RCC 7860 (cell line): ENCODE data around the gene TUBA3D.
"Not testable (repeated sequence)": the region's sequence is repeated elsewhere in the genome, so short reads cannot be mapped to it uniquely, and the experiment has no call there.

ENCODE experiments used
- DNase-seq: peaks from one replicate; pipeline ENCODE4 v3.0.0-alpha.2; 2015; ENCODE audit warnings: low spot score
- FAIRE-seq: peaks from 2 replicates; lab custom pipeline; 2012; peaks lifted over from hg19 to GRCh38; lab: Jason Lieb, UNC

Gene TUBA3D

GRCh38 chr2:131482506-131483155 lies 6.7 kb downstream of the TUBA3D start:
- DNase-seq, FAIRE-seq: not testable (repeated sequence)

DNA sequence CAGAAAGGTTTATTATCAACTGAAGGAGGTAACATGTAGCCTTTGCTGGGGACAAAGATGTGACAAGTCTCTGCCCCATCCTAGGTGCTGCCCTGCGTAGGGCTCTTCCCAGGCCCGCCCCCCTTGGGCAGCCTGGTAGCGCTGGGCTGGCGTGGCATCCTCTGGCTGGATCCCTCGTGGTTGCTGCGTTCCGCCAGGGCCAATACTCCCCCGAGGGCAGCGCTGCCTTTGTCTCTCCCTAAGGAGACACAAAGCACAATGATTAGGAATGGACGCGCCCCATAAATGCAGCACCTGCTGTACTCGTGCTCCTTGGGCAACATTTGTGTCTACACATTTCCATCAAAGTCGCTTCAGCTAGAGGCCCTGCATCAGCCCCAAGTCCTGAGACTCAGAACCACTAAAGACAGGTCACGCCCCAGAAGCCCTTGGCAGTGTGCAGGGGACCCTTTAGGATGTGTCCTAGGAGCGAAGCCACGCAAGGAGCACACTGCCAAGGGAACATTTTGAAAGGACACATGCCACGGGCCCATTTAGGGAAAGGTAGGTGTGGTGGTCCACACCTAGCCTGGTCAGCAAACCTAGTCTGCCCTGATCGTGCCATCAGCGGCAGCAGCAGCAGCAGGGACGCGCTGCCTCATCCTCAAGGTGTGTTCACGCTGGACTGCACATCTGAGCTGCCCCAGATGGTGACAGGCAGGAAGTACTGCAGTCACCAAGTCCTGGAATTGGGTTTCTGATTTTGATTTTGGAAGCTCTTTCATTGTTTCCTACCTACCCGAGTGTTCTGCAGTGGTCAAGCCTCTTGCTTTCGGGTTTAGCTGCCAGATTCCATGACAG lies 8.3 kb downstream of the TUBA3D start:
- DNase-seq, FAIRE-seq: not testable (repeated sequence)

DNA sequence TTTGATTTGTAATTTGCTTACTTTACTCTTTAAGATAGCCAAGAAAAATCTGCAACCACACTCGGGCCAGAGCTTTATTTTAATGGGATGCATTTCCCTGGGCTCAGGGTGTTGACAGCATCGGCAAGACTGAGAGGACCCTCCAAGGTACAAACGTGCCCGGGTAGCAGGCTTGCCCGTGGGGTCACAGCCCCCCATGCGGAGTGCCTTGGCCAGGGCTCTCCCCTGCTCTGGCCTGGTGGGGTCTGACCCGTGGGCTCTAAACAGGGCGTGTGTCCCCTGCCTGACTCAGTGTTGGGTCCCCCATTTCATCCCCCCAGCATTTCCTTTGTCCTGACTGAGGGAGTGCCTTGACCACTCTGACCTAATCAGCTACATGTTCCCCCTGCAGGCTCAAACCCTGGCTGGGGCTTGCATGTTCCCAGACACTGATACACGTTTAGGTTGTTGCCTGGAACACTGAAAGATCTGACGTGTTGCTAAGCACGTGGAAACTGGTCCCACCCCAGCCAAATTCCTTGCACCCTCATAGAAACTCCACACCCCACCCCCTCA lies 9.1 kb downstream of the TUBA3D start:
- not testable (repeated sequence) for DNase-seq, FAIRE-seq

GRCh38 chr2:131486201-131486902 lies 10.4 kb downstream of the TUBA3D start:
- not testable (repeated sequence) for DNase-seq

DNA sequence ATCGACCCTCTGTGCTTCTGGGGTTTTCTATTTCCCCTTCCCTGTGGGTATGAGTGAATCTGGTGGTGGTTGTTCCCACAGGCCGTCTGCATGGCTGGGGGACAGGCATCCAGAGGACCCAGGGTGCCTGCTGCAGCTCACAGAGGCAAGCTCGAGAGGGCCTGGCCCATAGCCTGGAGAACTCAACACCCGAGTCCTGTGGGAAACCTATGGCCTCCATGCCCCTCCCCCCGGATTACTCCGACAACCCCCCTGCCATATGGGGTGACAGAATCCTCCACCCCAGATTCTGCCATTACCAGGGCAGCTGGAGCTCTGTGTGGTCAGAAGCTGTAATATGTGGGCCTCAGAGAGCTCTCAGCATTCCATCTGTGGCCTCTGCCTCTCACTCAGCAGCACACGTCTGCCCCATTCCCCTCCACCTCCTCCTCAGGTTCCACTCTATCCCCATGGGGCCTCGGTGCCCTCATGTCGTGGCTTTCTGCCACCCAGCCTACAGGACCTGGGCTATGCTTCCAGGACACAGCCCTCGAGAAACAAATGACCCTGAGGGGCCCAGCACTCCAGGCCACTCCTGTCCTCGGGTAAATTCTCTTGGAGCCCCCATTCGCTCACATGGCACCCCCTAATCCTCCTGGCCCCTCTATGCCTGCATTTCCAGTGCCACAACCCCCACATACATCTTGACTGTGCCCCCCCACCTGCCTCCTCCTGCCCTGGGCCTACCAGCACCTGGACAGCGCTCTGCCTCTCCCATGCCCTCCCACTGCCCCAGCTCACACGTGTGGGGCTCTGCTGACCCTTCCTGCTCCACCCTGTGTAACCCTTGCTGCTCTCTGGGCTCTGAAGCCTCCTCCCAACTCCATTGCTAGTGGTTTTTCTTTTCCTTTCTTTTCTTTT lies 12.6 kb downstream of the TUBA3D start:
- no peak for FAIRE-seq
- no peak for DNase-seq

More at GRCh38 chr2:131486201-131486902, 10.4 kb downstream of the TUBA3D start:
- FAIRE-seq, result not testable (repeated sequence)

GRCh38 chr2:131490616-131491468 lies 14.9 kb downstream of the TUBA3D start:
- not testable (repeated sequence) for FAIRE-seq
- peak; percentile 10 for DNase-seq

- FAIRE-seq, DNase-seq: not testable (repeated sequence)
Measured at GRCh38 chr2:131491469-131491836, 15.5 kb downstream of the TUBA3D start.

- not testable (repeated sequence) for FAIRE-seq, DNase-seq
Measured at GRCh38 chr2:131492015-131492417, 16.1 kb downstream of the TUBA3D start, which contains the start of gene MZT2A. Gene MZT2A (minus strand): TSS chr2:131492397. CDS start chr2:131492376, 21 bp downstream.

GRCh38 chr2:131492418-131493198 lies 16.7 kb downstream of the TUBA3D start:
- peak; percentile 75 for FAIRE-seq
- DNase-seq, result peak; percentile 91

DNA sequence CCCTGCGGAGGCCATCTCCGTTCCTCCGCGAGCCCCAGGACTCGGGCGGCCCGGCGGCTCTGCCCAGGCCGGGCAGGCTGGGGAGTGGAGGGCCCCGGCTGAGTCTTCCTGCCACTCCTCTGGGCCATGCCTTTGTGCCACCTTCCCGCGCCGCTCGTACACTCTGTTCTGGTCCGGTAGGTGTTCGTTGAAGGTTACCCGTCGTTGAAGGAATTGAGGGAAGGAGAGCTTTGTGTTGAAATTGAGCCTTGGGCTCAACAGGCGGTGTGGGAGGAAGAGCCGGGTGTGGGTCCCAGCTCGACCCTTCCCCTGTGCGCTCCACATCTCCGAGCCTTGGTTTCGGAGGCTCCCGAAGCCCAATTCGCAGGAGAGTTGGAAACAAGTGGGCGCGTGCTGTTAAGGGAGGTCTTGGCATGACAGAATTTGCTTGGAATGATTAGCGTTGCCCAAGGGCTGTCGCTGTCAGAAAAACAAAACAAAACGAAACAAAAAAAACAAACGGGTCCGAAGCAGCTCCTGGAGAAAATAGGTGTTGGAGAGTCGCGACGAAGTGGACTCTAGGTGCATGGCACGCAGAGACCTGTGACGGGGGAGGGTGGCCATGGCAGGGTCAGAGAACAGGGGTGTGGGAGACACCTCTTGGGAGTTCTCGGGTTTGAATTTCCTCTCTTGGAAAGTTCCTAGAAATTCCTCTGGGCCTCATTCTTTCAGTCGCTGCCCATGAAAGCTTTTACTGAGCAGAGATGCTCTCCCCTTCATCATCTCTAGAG lies 17.5 kb downstream of the TUBA3D start:
- DNase-seq (no peak), FAIRE-seq (no peak)

DNA sequence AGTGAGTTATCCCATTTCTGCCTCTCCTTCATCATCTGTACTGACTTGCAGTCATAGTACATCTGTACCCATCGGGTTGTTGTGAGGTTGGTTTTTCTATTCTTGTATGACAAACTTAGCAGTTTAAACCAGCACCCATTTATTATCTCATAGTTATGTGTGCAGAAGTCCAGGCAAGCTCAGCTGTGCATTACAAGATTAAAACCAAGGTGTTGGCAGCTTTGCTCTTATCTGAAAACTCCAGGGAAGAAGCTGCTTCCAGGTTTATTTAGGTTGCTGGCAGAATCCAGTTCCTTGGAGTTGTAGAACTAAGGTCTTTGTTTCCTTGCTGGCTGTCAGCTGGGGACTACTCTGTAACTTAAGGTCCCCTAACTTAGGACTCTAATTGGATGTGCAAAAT lies 19.6 kb downstream of the TUBA3D start:
- FAIRE-seq, result not testable (repeated sequence)

GRCh38 chr2:131498321-131498973 lies 22.5 kb downstream of the TUBA3D start:
- not testable (repeated sequence) for FAIRE-seq
- peak; percentile 19 for DNase-seq

More for the DNA sequence above, 19.6 kb downstream of the TUBA3D start:
- DNase-seq, result not testable (repeated sequence)

GRCh38 chr2:131503587-131503986 lies 27.7 kb downstream of the TUBA3D start:
- not testable (repeated sequence) for DNase-seq, FAIRE-seq

DNA sequence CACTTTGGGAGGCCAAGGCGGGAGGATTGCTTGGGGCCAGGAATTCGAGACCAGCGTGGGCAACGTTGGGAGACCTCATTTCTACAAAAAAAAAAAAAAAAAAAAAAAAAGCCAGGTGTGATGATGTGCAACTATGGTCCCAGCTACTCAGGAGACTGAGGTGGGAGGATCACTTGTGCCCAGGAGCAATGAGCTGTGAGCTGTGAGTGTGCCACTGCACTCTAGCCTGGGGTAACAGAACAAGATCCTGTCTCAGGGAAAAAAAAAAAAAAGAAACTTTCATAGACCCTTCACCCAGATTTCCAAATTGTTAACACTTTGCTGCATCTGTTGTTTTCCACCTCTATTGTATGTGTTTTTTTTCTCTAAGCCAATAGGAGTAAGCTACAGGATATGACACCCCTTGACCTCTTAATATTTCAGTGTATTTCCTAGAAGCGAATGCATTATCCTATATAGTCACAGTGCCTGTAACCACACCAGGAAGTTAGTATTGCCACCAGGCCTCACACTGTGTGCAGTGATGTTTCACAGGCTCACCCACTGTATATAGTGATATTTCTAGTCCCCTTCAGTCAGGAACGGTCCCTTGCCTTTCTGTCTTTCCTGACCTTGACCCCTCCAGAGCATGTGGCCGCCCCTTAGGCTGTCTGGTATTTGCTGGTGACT lies 28.3 kb downstream of the TUBA3D start:
- FAIRE-seq, DNase-seq: not testable (repeated sequence)

GRCh38 chr2:131509615-131510014 lies 33.7 kb downstream of the TUBA3D start:
- DNase-seq (no peak), FAIRE-seq (no peak)

- peak; percentile 85 for DNase-seq
- FAIRE-seq, result peak; percentile 91
Measured at GRCh38 chr2:131511291-131511968, 35.5 kb downstream of the TUBA3D start.
